GM23338 (cell line): ENCODE results near the gene PDE6A. TPM values are rescaled to one million over a fixed set of nuclear protein-coding genes. Genes with fewer than 3 reads are reported as not detected.

ENCODE experiments used
- ATAC-seq: fragments of 200-7000 bp; cut with Tn5 transposase; 3 replicates; pipeline ENCODE4 v1.9.1; 2020
- DNase-seq: peaks from one replicate; pipeline ENCODE4 v3.0.0-alpha.2; 2015; ENCODE audit warnings: low spot score
- H2AFZ ChIP-seq: fragments of 200-600 bp; sonication (generic); 2 replicates; pipeline ENCODE4 v1.8.0; 2016; ENCODE audit warnings: antibody characterized with exemption, mild to moderate bottlenecking, moderate library complexity
- H3F3A ChIP-seq: fragments of 200-600 bp; sonication (generic); replicated peaks from 2 replicates; pipeline ENCODE4 v1.8.0; 2017; ENCODE audit warnings: antibody characterized with exemption, mixed run types, low read depth
- H3K27ac ChIP-seq: fragments of 200-600 bp; sonication (generic); 2 replicates; pipeline ENCODE4 v1.6.1; 2016; ENCODE audit warnings: low read depth
- H3K27me3 ChIP-seq: fragments of 200-600 bp; sonication (generic); 2 replicates; pipeline ENCODE4 v1.8.0; 2016; ENCODE audit warnings: mild to moderate bottlenecking, mixed run types, moderate library complexity; ENCODE audit not compliant: insufficient read depth
- H3K36me3 ChIP-seq: fragments of 200-600 bp; sonication (generic); 2 replicates; pipeline ENCODE4 v1.8.0; 2016; ENCODE audit warnings: mild to moderate bottlenecking; ENCODE audit not compliant: insufficient read depth
- H3K4me1 ChIP-seq: fragments of 200-600 bp; sonication (generic); 2 replicates; pipeline ENCODE4 v1.8.0; 2016; ENCODE audit warnings: mild to moderate bottlenecking, moderate library complexity; ENCODE audit not compliant: insufficient read depth
- H3K4me2 ChIP-seq: fragments of 200-600 bp; sonication (generic); 2 replicates; pipeline ENCODE4 v1.7.1; 2017; ENCODE audit warnings: mixed run types
- H3K4me3 ChIP-seq: fragments of 200-600 bp; sonication (generic); 2 replicates; pipeline ENCODE4 v1.6.1; 2016; ENCODE audit warnings: mixed run types
- H3K79me2 ChIP-seq: fragments of 200-600 bp; sonication (generic); replicated peaks from 2 replicates; pipeline ENCODE4 v1.8.0; 2017; ENCODE audit warnings: mild to moderate bottlenecking; ENCODE audit not compliant: insufficient read depth
- H3K9me2 ChIP-seq: fragments of 200-600 bp; sonication (generic); 2 replicates; pipeline ENCODE4 v1.8.0; 2017; ENCODE audit not compliant: insufficient read depth
- H4K20me1 ChIP-seq: fragments of 200-600 bp; sonication (generic); replicated peaks from 2 replicates; pipeline ENCODE4 v1.8.0; 2017; ENCODE audit warnings: mild to moderate bottlenecking; ENCODE audit not compliant: insufficient read depth
- H3K27ac Mint-ChIP-seq: 2 replicates; pipeline ENCODE4 v1.8.0; 2020; ENCODE audit warnings: inconsistent platforms, mild to moderate bottlenecking, moderate library complexity, mixed read lengths
- H3K27me3 Mint-ChIP-seq: 3 replicates; pipeline ENCODE4 v1.8.0; 2022; ENCODE audit warnings: low read depth, mild to moderate bottlenecking, moderate library complexity, mixed read lengths, inconsistent platforms; ENCODE audit not compliant: insufficient read depth, poor library complexity
- H3K36me3 Mint-ChIP-seq: 3 replicates; pipeline ENCODE4 v1.8.0; 2021; ENCODE audit warnings: low read depth, mild to moderate bottlenecking, inconsistent platforms, moderate library complexity, mixed read lengths
- H3K4me1 Mint-ChIP-seq: 3 replicates; pipeline ENCODE4 v1.8.0; 2020; ENCODE audit warnings: mild to moderate bottlenecking, inconsistent platforms, mixed read lengths
- H3K4me3 Mint-ChIP-seq: 3 replicates; pipeline ENCODE4 v1.8.0; 2021; ENCODE audit warnings: moderate library complexity, mild to moderate bottlenecking, inconsistent platforms, mixed read lengths
- H3K9me3 Mint-ChIP-seq: 3 replicates; pipeline ENCODE4 v1.8.0; 2020; ENCODE audit warnings: moderate library complexity, mild to moderate bottlenecking, inconsistent platforms, mixed read lengths
- EZH2 ChIP-seq: fragments of 200-600 bp; sonication (generic); IDR thresholded peaks from one replicate; pipeline ENCODE4 v1.8.0; 2017; ENCODE audit warnings: antibody characterized with exemption, mild to moderate bottlenecking, low read depth; ENCODE audit not compliant: unreplicated experiment
- EZH2phosphoT487 ChIP-seq: fragments of 200-600 bp; sonication (generic); IDR thresholded peaks from one replicate; pipeline ENCODE4 v1.8.1; 2018; ENCODE audit warnings: antibody characterized with exemption; ENCODE audit not compliant: unreplicated experiment
- NANOG ChIP-seq: IDR thresholded peaks from 2 replicates; pipeline ENCODE4 v1.6.1; 2016; ENCODE audit warnings: antibody characterized with exemption, borderline replicate concordance
- POLR2AphosphoS5 ChIP-seq: IDR thresholded peaks from 2 replicates; pipeline ENCODE4 v1.6.1; 2016; ENCODE audit warnings: antibody characterized with exemption, low read depth
- REST ChIP-seq: IDR thresholded peaks from one replicate; pipeline ENCODE4 v1.6.1; 2018; ENCODE audit warnings: antibody characterized with exemption; ENCODE audit not compliant: unreplicated experiment
- STAT1 ChIP-seq: IDR thresholded peaks from one replicate; pipeline ENCODE4 v1.6.1; 2016; ENCODE audit warnings: antibody characterized with exemption; ENCODE audit not compliant: unreplicated experiment
- polyA plus RNA-seq: library from polyadenylated mRNA; unstranded; fragments of >200 nt; fragmentation: Nextera tagmentation; extraction: Ambion mirVana; gene quantifications from 2 replicates; pipeline ENCODE4 v1.2.1, GENCODE V29; 2016
- total RNA-seq: library from RNA; depleted of rRNA; stranded (reverse); fragments of >200 nt; shearing (Covaris generic); gene quantifications from 2 replicates; pipeline ENCODE4 v1.2.3, GENCODE V29; 2014
- TF ChIP-seq, protein P1 (sequence below): fragments of 250-450 bp; sonication (Bioruptor Pico); IDR thresholded peaks from 2 replicates; pipeline ENCODE4 v1.5.0; 2020; ENCODE audit warnings: mild to moderate bottlenecking, moderate library complexity
- TF ChIP-seq, protein P2 (sequence below): IDR thresholded peaks from 2 replicates; pipeline ENCODE4 v1.6.1; 2016; ENCODE audit warnings: antibody characterized with exemption

The PDE6A gene
- total and polyA plus RNA-seq, 2 experiments from 2014 or later: 0.08 TPM; not detected in 1

DNA sequence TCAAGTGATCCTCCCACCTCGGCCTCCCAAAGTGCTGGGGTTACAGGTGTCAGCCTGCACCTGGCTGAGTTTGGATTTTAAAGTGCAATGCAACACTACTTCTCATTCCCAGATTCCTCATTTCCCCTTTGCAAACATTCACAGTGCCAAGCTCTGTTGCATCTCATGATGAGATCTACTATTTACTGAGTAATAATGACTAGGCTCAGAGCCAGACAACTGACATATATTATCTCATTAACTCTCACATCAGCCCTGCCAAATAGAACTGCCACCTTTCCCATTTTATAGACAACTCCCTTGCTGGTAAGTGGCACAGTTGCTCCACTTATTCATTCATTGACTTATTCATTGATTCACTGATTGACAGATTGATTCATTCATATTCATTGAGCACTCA is 7.0 kb downstream of the PDE6A start (continued):
- no peak for TF ChIP-seq REST

DNA sequence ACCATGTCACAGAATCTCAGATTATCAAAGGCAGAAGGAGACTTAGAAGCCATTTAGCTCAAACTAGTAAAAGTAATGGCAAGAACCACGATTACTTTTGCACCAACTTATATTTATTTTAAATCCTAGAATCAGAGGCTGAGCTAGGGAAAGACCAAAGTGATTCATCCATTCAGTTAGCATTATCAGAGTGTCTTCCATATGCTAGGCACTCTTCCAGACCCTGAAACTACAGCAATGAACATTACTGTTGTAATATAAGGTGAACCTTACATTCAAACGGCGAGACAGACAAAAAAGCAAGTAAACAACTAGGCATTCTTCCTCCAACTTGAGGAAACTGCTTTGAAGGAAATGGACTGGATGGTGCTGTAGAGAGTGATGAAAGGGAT is 7.9 kb downstream of the PDE6A start:
- no peak overlapping the region for H2AFZ ChIP-seq
- H3K79me2 ChIP-seq: no peaks in the 10 kb centered on the region
- Mint-ChIP-seq H3K4me1 (peaks cover 9% of the 10 kb centered on the region; the same call in 2 of the 3 replicates), H3K36me3 (no peaks in the 10 kb centered on the region), H3K9me3 (no peaks in the 10 kb centered on the region), H3K27me3 (peaks cover 6% of the 10 kb centered on the region), H3K4me3 (no peak overlapping the region), H3K27ac (no peak overlapping the region)
- H3K4me3 ChIP-seq: no peak overlapping the region
- no peaks in the 10 kb centered on the region for H3K27me3 ChIP-seq
- no peak overlapping the region for H3K4me2 ChIP-seq
- H4K20me1 ChIP-seq: no peaks in the 10 kb centered on the region
- H3K36me3 ChIP-seq: no peaks in the 10 kb centered on the region
- 0 out of 2 replicates have a peak, but pooled peaks cover 5% of the 10 kb centered on the region for H3K4me1 ChIP-seq
- H3K27ac ChIP-seq: no peak overlapping the region
- TF ChIP-seq, protein P1, sequence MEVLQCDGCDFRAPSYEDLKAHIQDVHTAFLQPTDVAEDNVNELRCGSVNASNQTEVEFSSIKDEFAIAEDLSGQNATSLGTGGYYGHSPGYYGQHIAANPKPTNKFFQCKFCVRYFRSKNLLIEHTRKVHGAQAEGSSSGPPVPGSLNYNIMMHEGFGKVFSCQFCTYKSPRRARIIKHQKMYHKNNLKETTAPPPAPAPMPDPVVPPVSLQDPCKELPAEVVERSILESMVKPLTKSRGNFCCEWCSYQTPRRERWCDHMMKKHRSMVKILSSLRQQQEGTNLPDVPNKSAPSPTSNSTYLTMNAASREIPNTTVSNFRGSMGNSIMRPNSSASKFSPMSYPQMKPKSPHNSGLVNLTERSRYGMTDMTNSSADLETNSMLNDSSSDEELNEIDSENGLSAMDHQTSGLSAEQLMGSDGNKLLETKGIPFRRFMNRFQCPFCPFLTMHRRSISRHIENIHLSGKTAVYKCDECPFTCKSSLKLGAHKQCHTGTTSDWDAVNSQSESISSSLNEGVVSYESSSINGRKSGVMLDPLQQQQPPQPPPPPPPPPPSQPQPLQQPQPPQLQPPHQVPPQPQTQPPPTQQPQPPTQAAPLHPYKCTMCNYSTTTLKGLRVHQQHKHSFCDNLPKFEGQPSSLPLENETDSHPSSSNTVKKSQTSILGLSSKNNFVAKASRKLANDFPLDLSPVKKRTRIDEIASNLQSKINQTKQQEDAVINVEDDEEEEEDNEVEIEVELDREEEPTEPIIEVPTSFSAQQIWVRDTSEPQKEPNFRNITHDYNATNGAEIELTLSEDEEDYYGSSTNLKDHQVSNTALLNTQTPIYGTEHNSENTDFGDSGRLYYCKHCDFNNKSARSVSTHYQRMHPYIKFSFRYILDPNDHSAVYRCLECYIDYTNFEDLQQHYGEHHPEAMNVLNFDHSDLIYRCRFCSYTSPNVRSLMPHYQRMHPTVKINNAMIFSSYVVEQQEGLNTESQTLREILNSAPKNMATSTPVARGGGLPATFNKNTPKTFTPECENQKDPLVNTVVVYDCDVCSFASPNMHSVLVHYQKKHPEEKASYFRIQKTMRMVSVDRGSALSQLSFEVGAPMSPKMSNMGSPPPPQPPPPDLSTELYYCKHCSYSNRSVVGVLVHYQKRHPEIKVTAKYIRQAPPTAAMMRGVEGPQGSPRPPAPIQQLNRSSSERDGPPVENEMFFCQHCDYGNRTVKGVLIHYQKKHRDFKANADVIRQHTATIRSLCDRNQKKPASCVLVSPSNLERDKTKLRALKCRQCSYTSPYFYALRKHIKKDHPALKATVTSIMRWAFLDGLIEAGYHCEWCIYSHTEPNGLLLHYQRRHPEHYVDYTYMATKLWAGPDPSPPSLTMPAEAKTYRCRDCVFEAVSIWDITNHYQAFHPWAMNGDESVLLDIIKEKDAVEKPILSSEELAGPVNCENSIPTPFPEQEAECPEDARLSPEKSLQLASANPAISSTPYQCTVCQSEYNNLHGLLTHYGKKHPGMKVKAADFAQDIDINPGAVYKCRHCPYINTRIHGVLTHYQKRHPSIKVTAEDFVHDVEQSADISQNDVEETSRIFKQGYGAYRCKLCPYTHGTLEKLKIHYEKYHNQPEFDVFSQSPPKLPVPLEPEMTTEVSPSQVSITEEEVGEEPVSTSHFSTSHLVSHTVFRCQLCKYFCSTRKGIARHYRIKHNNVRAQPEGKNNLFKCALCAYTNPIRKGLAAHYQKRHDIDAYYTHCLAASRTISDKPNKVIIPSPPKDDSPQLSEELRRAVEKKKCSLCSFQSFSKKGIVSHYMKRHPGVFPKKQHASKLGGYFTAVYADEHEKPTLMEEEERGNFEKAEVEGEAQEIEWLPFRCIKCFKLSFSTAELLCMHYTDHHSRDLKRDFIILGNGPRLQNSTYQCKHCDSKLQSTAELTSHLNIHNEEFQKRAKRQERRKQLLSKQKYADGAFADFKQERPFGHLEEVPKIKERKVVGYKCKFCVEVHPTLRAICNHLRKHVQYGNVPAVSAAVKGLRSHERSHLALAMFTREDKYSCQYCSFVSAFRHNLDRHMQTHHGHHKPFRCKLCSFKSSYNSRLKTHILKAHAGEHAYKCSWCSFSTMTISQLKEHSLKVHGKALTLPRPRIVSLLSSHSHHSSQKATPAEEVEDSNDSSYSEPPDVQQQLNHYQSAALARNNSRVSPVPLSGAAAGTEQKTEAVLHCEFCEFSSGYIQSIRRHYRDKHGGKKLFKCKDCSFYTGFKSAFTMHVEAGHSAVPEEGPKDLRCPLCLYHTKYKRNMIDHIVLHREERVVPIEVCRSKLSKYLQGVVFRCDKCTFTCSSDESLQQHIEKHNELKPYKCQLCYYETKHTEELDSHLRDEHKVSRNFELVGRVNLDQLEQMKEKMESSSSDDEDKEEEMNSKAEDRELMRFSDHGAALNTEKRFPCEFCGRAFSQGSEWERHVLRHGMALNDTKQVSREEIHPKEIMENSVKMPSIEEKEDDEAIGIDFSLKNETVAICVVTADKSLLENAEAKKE (CRISPR knock-in tag): no peak
- TF ChIP-seq, protein P2, sequence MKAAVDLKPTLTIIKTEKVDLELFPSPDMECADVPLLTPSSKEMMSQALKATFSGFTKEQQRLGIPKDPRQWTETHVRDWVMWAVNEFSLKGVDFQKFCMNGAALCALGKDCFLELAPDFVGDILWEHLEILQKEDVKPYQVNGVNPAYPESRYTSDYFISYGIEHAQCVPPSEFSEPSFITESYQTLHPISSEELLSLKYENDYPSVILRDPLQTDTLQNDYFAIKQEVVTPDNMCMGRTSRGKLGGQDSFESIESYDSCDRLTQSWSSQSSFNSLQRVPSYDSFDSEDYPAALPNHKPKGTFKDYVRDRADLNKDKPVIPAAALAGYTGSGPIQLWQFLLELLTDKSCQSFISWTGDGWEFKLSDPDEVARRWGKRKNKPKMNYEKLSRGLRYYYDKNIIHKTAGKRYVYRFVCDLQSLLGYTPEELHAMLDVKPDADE: no peak
- no peak for TF ChIP-seq EZH2
- TF ChIP-seq EZH2phosphoT487: no peak
- no peak for TF ChIP-seq POLR2AphosphoS5
- no peak for TF ChIP-seq REST
- TF ChIP-seq NANOG: no peak
- no peak for TF ChIP-seq STAT1
- ATAC-seq: no peak
- H3F3A ChIP-seq: no peaks in the 10 kb centered on the region
- DNase-seq: no peak
- no peaks in the 10 kb centered on the region for H3K9me2 ChIP-seq
